GM12872 (cell line): Measurements from ENCODE around the gene STAP2.

Experiments
- CTCF ChIP-seq: IDR thresholded peaks from 3 replicates; pipeline ENCODE4 v1.5.1; 2011; ENCODE audit warnings: low read depth, mild to moderate bottlenecking, low read length, moderate library complexity; ENCODE audit not compliant: insufficient read depth

The STAP2 gene

GRCh38 chr19:4376991-4377781, 38.6 kb upstream of the STAP2 start:
- no peak for TF ChIP-seq CTCF

- no peak for TF ChIP-seq CTCF
These were observed 38.0 kb upstream of the STAP2 start for GRCh38 chr19:4376671-4376990.

GRCh38 chr19:4376028-4376670, 37.5 kb upstream of the STAP2 start:
- no peak for TF ChIP-seq CTCF

- peak; percentile 72 for TF ChIP-seq CTCF
These were observed 36.8 kb upstream of the STAP2 start for GRCh38 chr19:4375164-4376027.

- TF ChIP-seq CTCF = no peak
These were observed 36.0 kb upstream of the STAP2 start for GRCh38 chr19:4374498-4375163.

- TF ChIP-seq CTCF = no peak
These were observed 35.2 kb upstream of the STAP2 start for GRCh38 chr19:4373601-4374497.
